ENCODE data around the gene RRP9. TPM values are rescaled to one million over a fixed set of nuclear protein-coding genes. Genes with fewer than 3 reads are reported as not detected.

The RRP9 gene
- total RNA-seq, 1 experiment from 2014 or later = 32.3 TPM

- POLR2A ChIA-PET (ENCODE audit: low non-redundant PET) = no interaction called here
- H3K27me3 ChIP-seq (replicated peaks; ENCODE audit: insufficient read depth, low read depth, low read length, poor library complexity) = no peaks in the 10 kb centered on the region
- CTCF ChIA-PET = no interaction called here
- no peak overlapping the region for H3K27ac ChIP-seq (ENCODE audit: low read depth, low read length, poor library complexity, severe bottlenecking)
- no peak overlapping the region for H3K4me3 ChIP-seq (ENCODE audit: low read depth, low read length, poor library complexity, severe bottlenecking)
- no TSS peak for BruUV-seq (replicated peaks)
- H3K9me3 ChIP-seq (ENCODE audit: low read depth, low read length, poor library complexity, severe bottlenecking) = no peaks in the 10 kb centered on the region
- intact Hi-C loops (cut with micrococcal nuclease; ENCODE audit: unreplicated experiment) = no loop called here
- no peaks in the 10 kb centered on the region for H3K4me1 ChIP-seq (ENCODE audit: insufficient read depth, low read length, poor library complexity, severe bottlenecking)
- H3K36me3 ChIP-seq (ENCODE audit: insufficient read depth, low read length, poor library complexity, severe bottlenecking) = no peaks in the 10 kb centered on the region
- DNase-seq (ENCODE audit: low spot score) = no peak
- TF ChIP-seq CTCF (conservative IDR thresholded peaks at IDR 0.05; ENCODE audit: low read depth, low read length) (no peak), EZH2 (IDR thresholded peaks at IDR 0.05; ENCODE audit: borderline replicate concordance, low read depth, low read length, poor library complexity, severe bottlenecking) (no peak)
These were observed 18.7 kb upstream of the RRP9 start for GRCh38 chr3:51960386-51960785.

GRCh38 chr3:51959651-51960050 lies 17.9 kb upstream of the RRP9 start:
- H3K9me3 ChIP-seq (ENCODE audit: low read depth, low read length, poor library complexity, severe bottlenecking) = no peaks in the 10 kb centered on the region
- H3K27ac ChIP-seq (ENCODE audit: low read depth, low read length, poor library complexity, severe bottlenecking) = no peak overlapping the region
- no TSS peak for BruUV-seq (replicated peaks)
- H3K4me3 ChIP-seq (ENCODE audit: low read depth, low read length, poor library complexity, severe bottlenecking) = no peak overlapping the region
- CTCF ChIA-PET = no interaction called here
- intact Hi-C loops (cut with micrococcal nuclease; ENCODE audit: unreplicated experiment) = no loop called here
- no peaks in the 10 kb centered on the region for H3K4me1 ChIP-seq (ENCODE audit: insufficient read depth, low read length, poor library complexity, severe bottlenecking)
- POLR2A ChIA-PET (ENCODE audit: low non-redundant PET) = no interaction called here
- DNase-seq (ENCODE audit: low spot score) = no peak
- TF ChIP-seq CTCF (conservative IDR thresholded peaks at IDR 0.05; ENCODE audit: low read depth, low read length) = no peak
- TF ChIP-seq EZH2 (IDR thresholded peaks at IDR 0.05; ENCODE audit: borderline replicate concordance, low read depth, low read length, poor library complexity, severe bottlenecking) = no peak
- no peaks in the 10 kb centered on the region for H3K36me3 ChIP-seq (ENCODE audit: insufficient read depth, low read length, poor library complexity, severe bottlenecking)
- H3K27me3 ChIP-seq (replicated peaks; ENCODE audit: insufficient read depth, low read depth, low read length, poor library complexity) = no peaks in the 10 kb centered on the region

GRCh38 chr3:51958603-51959521 lies 17.2 kb upstream of the RRP9 start:
- Histone ChIP-seq H3K9me3 (ENCODE audit: low read depth, low read length, poor library complexity, severe bottlenecking) (no peaks in the 10 kb centered on the region), H3K27me3 (replicated peaks; ENCODE audit: insufficient read depth, low read depth, low read length, poor library complexity) (no peaks in the 10 kb centered on the region), H3K4me1 (ENCODE audit: insufficient read depth, low read length, poor library complexity, severe bottlenecking) (no peaks in the 10 kb centered on the region), H3K36me3 (ENCODE audit: insufficient read depth, low read length, poor library complexity, severe bottlenecking) (no peaks in the 10 kb centered on the region), H3K4me3 (ENCODE audit: low read depth, low read length, poor library complexity, severe bottlenecking) (no peak overlapping the region), H3K27ac (ENCODE audit: low read depth, low read length, poor library complexity, severe bottlenecking) (no peak overlapping the region)
- no TSS peak for BruUV-seq (replicated peaks)
- intact Hi-C loops (cut with micrococcal nuclease; ENCODE audit: unreplicated experiment) = no loop called here
- TF ChIP-seq CTCF (conservative IDR thresholded peaks at IDR 0.05; ENCODE audit: low read depth, low read length) (no peak), EZH2 (IDR thresholded peaks at IDR 0.05; ENCODE audit: borderline replicate concordance, low read depth, low read length, poor library complexity, severe bottlenecking) (no peak)
- ChIA-PET POLR2A (ENCODE audit: low non-redundant PET) (no interaction called here), CTCF (no interaction called here)
- no peak for DNase-seq (ENCODE audit: low spot score)
